A673 (cell line): Measurements from ENCODE around the gene PRKCA.

Experiments
- CTCF ChIP-seq: fragments of 300-800, 200-600 bp; sonication (generic); conservative IDR thresholded peaks from 2 replicates; pipeline ENCODE4 v1.5.1; 2017; ENCODE audit warnings: low read depth, mild to moderate bottlenecking, antibody characterized with exemption, low read length, moderate library complexity, mixed read lengths
- EZH2 ChIP-seq: fragments of 200-600 bp; sonication (generic); IDR thresholded peaks from 2 replicates; pipeline ENCODE4 v1.6.1; 2017; ENCODE audit warnings: borderline replicate concordance, low read depth, mild to moderate bottlenecking, mixed read lengths, antibody characterized with exemption, low read length; ENCODE audit not compliant: poor library complexity, severe bottlenecking

- TF ChIP-seq EZH2, result no peak
- TF ChIP-seq CTCF, result no peak
Observed at GRCh38 chr17:66313325-66313724, 10.9 kb downstream of the PRKCA start.
